SK-N-MC (cell line): Measurements from ENCODE around the gene EZH1.

Source experiments
- EZH2 ChIP-seq: fragments of 200-600 bp; sonication (generic); IDR thresholded peaks from one replicate; pipeline ENCODE4 v1.6.1; 2017; ENCODE audit warnings: antibody characterized with exemption
- FOXP2 ChIP-seq: optimal IDR thresholded peaks from 2 replicates; pipeline ENCODE3; 2011; ENCODE audit warnings: mild to moderate bottlenecking, moderate library complexity; ENCODE audit not compliant: insufficient read depth; ENCODE audit errors: extremely low read length, control extremely low read depth
- POLR2AphosphoS5 ChIP-seq: IDR thresholded peaks from 2 replicates; pipeline ENCODE4 v1.6.1; 2012; ENCODE audit warnings: mild to moderate bottlenecking, low read depth, low read length, borderline replicate concordance

DNA sequence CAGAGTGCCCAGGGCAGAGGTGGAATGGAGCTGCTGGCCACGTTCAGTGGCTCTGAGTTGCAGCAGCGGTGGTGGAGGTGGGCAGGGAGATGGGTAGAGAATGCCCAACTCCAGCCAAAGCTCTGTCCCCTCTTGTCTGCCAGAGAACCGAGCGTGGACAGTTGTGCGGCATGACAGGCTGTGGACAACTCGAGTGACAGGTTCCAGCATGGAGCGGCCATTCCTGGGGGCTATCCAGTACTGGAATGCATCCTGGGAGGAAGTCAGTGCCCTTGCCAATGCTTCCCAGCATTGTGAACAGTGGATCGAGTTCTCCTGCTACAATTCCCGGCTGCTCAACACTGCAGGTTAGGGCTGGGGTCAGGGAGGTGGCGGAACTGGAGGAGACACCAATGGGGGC lies 54.2 kb downstream of the EZH1 start:
- TF ChIP-seq FOXP2: no peak
- TF ChIP-seq POLR2AphosphoS5: no peak
- TF ChIP-seq EZH2: no peak
